ENCODE results near the gene HEATR3. TPM values are rescaled to one million over a fixed set of nuclear protein-coding genes. Genes with fewer than 3 reads are reported as not detected.

HEATR3 gene
- total and polyA plus RNA-seq, 2 of the 13 experiments (the other 11 are each of a cell fraction or from before 2014, with no cell fraction given): 22.4 to 52.4 TPM

- TF ChIP-seq ZBTB39 (CRISPR knock-in tag; IDR thresholded peaks at IDR 0.05) (no peak), NFIB (CRISPR knock-in tag; IDR thresholded peaks at IDR 0.05; ENCODE audit: borderline replicate concordance) (no peak), NFE2L2 (IDR thresholded peaks at IDR 0.05; ENCODE audit: low read length) (no peak), ZNF557 (CRISPR knock-in tag; IDR thresholded peaks at IDR 0.05) (no peak), STAT6 (CRISPR knock-in tag; IDR thresholded peaks at IDR 0.05; ENCODE audit: borderline replicate concordance) (0 out of 2 replicates have a peak, but pooled peaks have one; percentile 47), ZNF33A (CRISPR knock-in tag; IDR thresholded peaks at IDR 0.05; ENCODE audit: borderline replicate concordance) (no peak), BORCS8-MEF2B (CRISPR knock-in tag; IDR thresholded peaks at IDR 0.05) (no peak), HOMEZ (CRISPR knock-in tag; IDR thresholded peaks at IDR 0.05; ENCODE audit: low read depth) (no peak), ZNF20 (CRISPR knock-in tag; IDR thresholded peaks at IDR 0.05) (0 out of 2 replicates have a peak, but pooled peaks have one; percentile 55), TOPORS (CRISPR knock-in tag; IDR thresholded peaks at IDR 0.05) (no peak), MNT (IDR thresholded peaks at IDR 0.05) (peak; percentile 15; the same call in 1 of the 2 replicates), NFRKB (IDR thresholded peaks at IDR 0.05) (no peak), ZEB1 (IDR thresholded peaks at IDR 0.05; ENCODE audit: insufficient replicate concordance, low read depth) (no peak), TERF1 (CRISPR knock-in tag; IDR thresholded peaks at IDR 0.05) (0 out of 2 replicates have a peak, but pooled peaks have one; percentile 16), KDM5A (IDR thresholded peaks at IDR 0.05; ENCODE audit: borderline replicate concordance, low read length) (no peak), POGZ (CRISPR knock-in tag; IDR thresholded peaks at IDR 0.05) (no peak), ZNF343 (CRISPR knock-in tag; IDR thresholded peaks at IDR 0.05) (no peak), RNF2 (conservative IDR thresholded peaks at IDR 0.05; ENCODE audit: low read depth) (no peak), ISX (CRISPR knock-in tag; conservative IDR thresholded peaks at IDR 0.05) (0 out of 2 replicates have a peak, but pooled peaks have one; percentile 59), AKAP8 (CRISPR knock-in tag; IDR thresholded peaks at IDR 0.05) (no peak), PLSCR1 (CRISPR knock-in tag; IDR thresholded peaks at IDR 0.05; ENCODE audit: borderline replicate concordance) (no peak)
Measured at GRCh38 chr16:50152351-50152806, 86.6 kb downstream of the HEATR3 start (continued).

Measured in HepG2 (cell line).